ENCODE data around the gene YBX2.

Gene YBX2

GRCh38 chr17:7295230-7296180 is 1.1 kb upstream of the YBX2 start:
- DNase-seq, result no peak

GRCh38 chr17:7293816-7294613 is 424 bp downstream of the YBX2 start:
- DNase-seq, result peak; percentile 63

GRCh38 chr17:7293159-7293558 is 1.3 kb downstream of the YBX2 start:
- no peak for DNase-seq

- DNase-seq, result no peak
Measured at GRCh38 chr17:7292729-7293128, 1.7 kb downstream of the YBX2 start.

- DNase-seq, result no peak
Measured at GRCh38 chr17:7292194-7292593, 2.2 kb downstream of the YBX2 start.

- no peak for DNase-seq
Measured at GRCh38 chr17:7290685-7291084, 3.8 kb downstream of the YBX2 start.

GRCh38 chr17:7290166-7290565 is 4.3 kb downstream of the YBX2 start:
- DNase-seq, result no peak

GRCh38 chr17:7289256-7290032 is 5.0 kb downstream of the YBX2 start:
- DNase-seq, result no peak

- DNase-seq, result no peak
Measured at GRCh38 chr17:7285679-7286078, 8.8 kb downstream of the YBX2 start.

- DNase-seq, result no peak
Measured at GRCh38 chr17:7284911-7285310, 9.5 kb downstream of the YBX2 start.

- no peak for DNase-seq
Measured at GRCh38 chr17:7283471-7284216, 10.8 kb downstream of the YBX2 start.

- no peak for DNase-seq
Measured at GRCh38 chr17:7282752-7283321, 11.6 kb downstream of the YBX2 start.

GRCh38 chr17:7281953-7282751 is 12.3 kb downstream of the YBX2 start:
- no peak for DNase-seq

GRCh38 chr17:7281074-7281952 is 13.1 kb downstream of the YBX2 start, which contains the start of gene SLC2A4:
SLC2A4 (plus strand) TSS chr17:7281718; CDS start chr17:7281935, 217 bp downstream.
- DNase-seq, result peak; percentile 94

- peak; percentile 92 for DNase-seq
Measured at GRCh38 chr17:7280519-7281073, 13.8 kb downstream of the YBX2 start.

GRCh38 chr17:7279448-7279847 is 15.0 kb downstream of the YBX2 start:
- no peak for DNase-seq

GRCh38 chr17:7266784-7267183 is 27.7 kb downstream of the YBX2 start:
- no peak for DNase-seq

- no peak for DNase-seq
Measured at GRCh38 chr17:7263801-7264078, 30.7 kb downstream of the YBX2 start.

- DNase-seq, result peak; percentile 32
Measured at GRCh38 chr17:7262935-7263800, 31.3 kb downstream of the YBX2 start.
